ENCODE results near the gene GLB1L2.

The GLB1L2 gene

GRCh38 chr11:134361661-134362060 lies 29.9 kb downstream of the GLB1L2 start:
- DNase-seq (ENCODE audit: low read depth) = no peak
- TF ChIP-seq CTCF (conservative IDR thresholded peaks at IDR 0.05; ENCODE audit: low read length) = no peak
- no peak overlapping the region for H3K4me3 ChIP-seq (ENCODE audit: low read length)

GRCh38 chr11:134362192-134362901 lies 30.6 kb downstream of the GLB1L2 start:
- no peak overlapping the region for H3K4me3 ChIP-seq (ENCODE audit: low read length)
- no peak for TF ChIP-seq CTCF (conservative IDR thresholded peaks at IDR 0.05; ENCODE audit: low read length)
- no peak for DNase-seq (ENCODE audit: low read depth)

- no peak for TF ChIP-seq CTCF (conservative IDR thresholded peaks at IDR 0.05; ENCODE audit: low read length)
- no peak for DNase-seq (ENCODE audit: low read depth)
- no peak overlapping the region for H3K4me3 ChIP-seq (ENCODE audit: low read length)
Measured at GRCh38 chr11:134363161-134363560, 31.4 kb downstream of the GLB1L2 start.

GRCh38 chr11:134363592-134363991 lies 31.8 kb downstream of the GLB1L2 start:
- no peak for TF ChIP-seq CTCF (conservative IDR thresholded peaks at IDR 0.05; ENCODE audit: low read length)
- H3K4me3 ChIP-seq (ENCODE audit: low read length) = no peak overlapping the region
- DNase-seq (ENCODE audit: low read depth) = no peak

- no peak overlapping the region for H3K4me3 ChIP-seq (ENCODE audit: low read length)
- no peak for TF ChIP-seq CTCF (conservative IDR thresholded peaks at IDR 0.05; ENCODE audit: low read length)
- DNase-seq (ENCODE audit: low read depth) = no peak
Measured at GRCh38 chr11:134364261-134364660, 32.5 kb downstream of the GLB1L2 start.

GRCh38 chr11:134365011-134365925 lies 33.5 kb downstream of the GLB1L2 start:
- no peak for TF ChIP-seq CTCF (conservative IDR thresholded peaks at IDR 0.05; ENCODE audit: low read length)
- no peak for DNase-seq (ENCODE audit: low read depth)
- no peak overlapping the region for H3K4me3 ChIP-seq (ENCODE audit: low read length)

Data from AG10803 (cell line).